ENCODE measurements around the gene SLC25A6.
"Not testable (repeated sequence)": the region's sequence is repeated elsewhere in the genome, so short reads cannot be mapped to it uniquely, and the experiment has no call there.

Gene SLC25A6

GRCh38 chrX:1412551-1413161, 20.7 kb upstream of the SLC25A6 start:
- DNase-seq (ENCODE audit: low read depth in 2 of 2): no peak

GRCh38 chrX:1411326-1411725, 19.4 kb upstream of the SLC25A6 start:
- DNase-seq (ENCODE audit: low read depth in 2 of 2): no peak

- DNase-seq (ENCODE audit: low read depth in 2 of 2): no peak
Measured at GRCh38 chrX:1407035-1407434, 15.1 kb upstream of the SLC25A6 start.

- DNase-seq (ENCODE audit: low read depth in 2 of 2): not testable (repeated sequence)
Measured at GRCh38 chrX:1405769-1406168, 13.9 kb upstream of the SLC25A6 start.

GRCh38 chrX:1403867-1404266, 12.0 kb upstream of the SLC25A6 start:
- DNase-seq (ENCODE audit: low read depth in 2 of 2): not testable (repeated sequence)

GRCh38 chrX:1403228-1403627, 11.3 kb upstream of the SLC25A6 start:
- DNase-seq (ENCODE audit: low read depth in 2 of 2): no peak

- no peak for DNase-seq (ENCODE audit: low read depth in 2 of 2)
Measured at GRCh38 chrX:1401611-1402430, 9.9 kb upstream of the SLC25A6 start.

GRCh38 chrX:1400742-1401471, 9.0 kb upstream of the SLC25A6 start:
- no peak for DNase-seq (ENCODE audit: low read depth in 2 of 2)

- no peak for DNase-seq (ENCODE audit: low read depth in 2 of 2)
Measured at GRCh38 chrX:1400049-1400448, 8.1 kb upstream of the SLC25A6 start.

- no peak for DNase-seq (ENCODE audit: low read depth in 2 of 2)
Measured at GRCh38 chrX:1398431-1399340, 6.8 kb upstream of the SLC25A6 start.

GRCh38 chrX:1397441-1398270, 5.7 kb upstream of the SLC25A6 start:
- no peak for DNase-seq (ENCODE audit: low read depth in 2 of 2)

- no peak for DNase-seq (ENCODE audit: low read depth in 2 of 2)
Measured at GRCh38 chrX:1397001-1397400, 5.1 kb upstream of the SLC25A6 start.

GRCh38 chrX:1395646-1396216, 3.8 kb upstream of the SLC25A6 start:
- no peak for DNase-seq (ENCODE audit: low read depth in 2 of 2)

- no peak for DNase-seq (ENCODE audit: low read depth in 2 of 2)
Measured at GRCh38 chrX:1394731-1395501, 3.0 kb upstream of the SLC25A6 start.

- no peak for DNase-seq (ENCODE audit: low read depth in 2 of 2)
Measured at GRCh38 chrX:1393871-1394615, 2.1 kb upstream of the SLC25A6 start.

GRCh38 chrX:1392376-1393068, 609 bp upstream of the SLC25A6 start:
- peak in 1 of 2 donors; percentile 40 for DNase-seq (ENCODE audit: low read depth in 2 of 2)

- peak in 1 of 2 donors; percentile 90 for DNase-seq (ENCODE audit: low read depth in 2 of 2)
Measured at GRCh38 chrX:1391370-1391706, 575 bp downstream of the SLC25A6 start.

- DNase-seq (ENCODE audit: low read depth in 2 of 2): no peak
Measured at GRCh38 chrX:1390621-1391369, 1.1 kb downstream of the SLC25A6 start.
